Right atrium auricular region (tissue), 2 donors: ENCODE measurements around the gene ZFP92. TPM values are rescaled to one million over a fixed set of nuclear protein-coding genes. Genes with fewer than 3 reads are reported as not detected.

Source experiments
- DNase-seq: peaks from one replicate; pipeline ENCODE4 v3.0.0-alpha.2; 2019; ENCODE audit warnings: low spot score
- H3K27ac ChIP-seq, 2 donors: fragments of 200-600 bp; sonication (generic); 1 replicate in 1 of 2; 2 replicates in 1 of 2; pipeline ENCODE4 v1.5.1; 2016 to 2019
- H3K27me3 ChIP-seq, 2 donors: fragments of 200-600 bp; sonication (generic); one replicate each; pipeline versions ENCODE4 v1.5.1 to v1.6.0; 2017 to 2019
- H3K36me3 ChIP-seq: fragments of 200-600 bp; sonication (generic); one replicate; pipeline ENCODE4 v1.5.1; 2016
- H3K4me1 ChIP-seq, 2 donors: fragments of 200-600 bp; sonication (generic); one replicate each; pipeline versions ENCODE4 v1.5.1 to v1.6.0; 2017 to 2019
- H3K4me3 ChIP-seq, 2 donors: fragments of 200-600 bp; sonication (generic); 1 replicate in 1 of 2; 2 replicates in 1 of 2; pipeline ENCODE4 v1.5.1; 2017 to 2019; ENCODE audit warnings: mild to moderate bottlenecking in 1 of 2, moderate library complexity in 1 of 2
- H3K9me3 ChIP-seq, 2 donors: fragments of 200-600 bp; sonication (generic); one replicate each; pipeline ENCODE4 v1.5.1; 2019
- total RNA-seq, 2 donors: library from RNA; depleted of rRNA; stranded (reverse); fragments of >200 nt; gene quantifications; one replicate each; pipeline ENCODE4 v1.1.0, GENCODE V29; 2016
- TF ChIP-seq, protein P1 (sequence below), 2 donors: fragments of 200-600 bp; sonication (generic); IDR thresholded peaks; one replicate each; pipeline ENCODE4 v1.5.1; 2019; ENCODE audit warnings: antibody characterized with exemption in 2 of 2

Gene ZFP92
- total RNA-seq, 2 donors from 2014 or later: 0.85 to 1.6 TPM

DNA sequence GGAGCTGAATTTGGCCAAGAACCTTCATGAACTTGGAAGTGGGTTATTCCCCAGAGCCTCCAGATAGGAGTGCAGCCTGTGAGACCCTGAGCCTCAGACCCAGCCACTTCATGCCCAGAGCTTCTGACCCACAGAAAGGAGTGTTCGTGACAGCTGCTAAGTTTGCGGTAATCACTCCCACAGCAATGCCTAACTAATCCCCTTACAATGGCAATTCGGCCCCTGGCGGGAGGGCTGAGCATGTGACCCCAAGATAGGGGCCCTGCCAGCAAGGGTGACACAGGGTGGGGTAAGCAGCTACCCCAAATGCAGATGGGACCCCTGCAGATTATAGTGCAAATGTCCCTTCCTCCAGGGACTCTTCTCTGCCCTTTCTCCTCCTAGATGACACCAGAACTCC lies 32.7 kb upstream of the ZFP92 start:
- Histone ChIP-seq H3K4me3 (no peak overlapping the region), H3K9me3 (peaks cover 0 to 17% of the 10 kb centered on the region in 2 donors), H3K4me1 (no peaks in the 10 kb centered on the region), H3K27ac (no peak overlapping the region), H3K36me3 (no peaks in the 10 kb centered on the region), H3K27me3 (no peaks in the 10 kb centered on the region)
- TF ChIP-seq, protein P1, sequence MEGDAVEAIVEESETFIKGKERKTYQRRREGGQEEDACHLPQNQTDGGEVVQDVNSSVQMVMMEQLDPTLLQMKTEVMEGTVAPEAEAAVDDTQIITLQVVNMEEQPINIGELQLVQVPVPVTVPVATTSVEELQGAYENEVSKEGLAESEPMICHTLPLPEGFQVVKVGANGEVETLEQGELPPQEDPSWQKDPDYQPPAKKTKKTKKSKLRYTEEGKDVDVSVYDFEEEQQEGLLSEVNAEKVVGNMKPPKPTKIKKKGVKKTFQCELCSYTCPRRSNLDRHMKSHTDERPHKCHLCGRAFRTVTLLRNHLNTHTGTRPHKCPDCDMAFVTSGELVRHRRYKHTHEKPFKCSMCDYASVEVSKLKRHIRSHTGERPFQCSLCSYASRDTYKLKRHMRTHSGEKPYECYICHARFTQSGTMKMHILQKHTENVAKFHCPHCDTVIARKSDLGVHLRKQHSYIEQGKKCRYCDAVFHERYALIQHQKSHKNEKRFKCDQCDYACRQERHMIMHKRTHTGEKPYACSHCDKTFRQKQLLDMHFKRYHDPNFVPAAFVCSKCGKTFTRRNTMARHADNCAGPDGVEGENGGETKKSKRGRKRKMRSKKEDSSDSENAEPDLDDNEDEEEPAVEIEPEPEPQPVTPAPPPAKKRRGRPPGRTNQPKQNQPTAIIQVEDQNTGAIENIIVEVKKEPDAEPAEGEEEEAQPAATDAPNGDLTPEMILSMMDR (IDR thresholded peaks at IDR 0.05): no peak
- DNase-seq: no peak

DNA sequence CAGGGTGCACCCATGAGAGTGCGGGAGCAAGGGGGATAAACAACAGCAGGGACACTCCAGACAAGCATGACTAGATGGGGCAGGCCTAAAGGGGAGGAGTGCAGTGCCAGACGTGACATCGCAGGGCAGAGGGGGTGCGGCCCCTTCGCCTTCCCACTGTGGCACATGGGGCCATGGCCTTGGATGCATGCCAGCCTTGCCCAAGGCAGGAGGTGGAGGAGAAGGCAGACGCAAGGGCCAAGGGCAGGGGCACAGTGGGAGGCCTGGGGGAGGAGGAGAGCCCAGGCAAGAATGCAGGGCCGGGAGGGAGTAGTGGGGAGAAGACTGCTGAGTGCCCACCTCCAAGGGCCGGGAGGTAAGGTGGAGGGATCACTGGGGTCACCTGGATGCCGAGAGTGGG lies 31.8 kb upstream of the ZFP92 start:
- no peak for DNase-seq
- H3K27me3 ChIP-seq: no peaks in the 10 kb centered on the region
- no peaks in the 10 kb centered on the region for H3K4me1 ChIP-seq
- TF ChIP-seq, protein P1 (IDR thresholded peaks at IDR 0.05): no peak
- no peak overlapping the region for H3K4me3 ChIP-seq
- no peaks in the 10 kb centered on the region for H3K36me3 ChIP-seq
- H3K27ac ChIP-seq: no peak overlapping the region
- H3K9me3 ChIP-seq: peaks cover 0 to 17% of the 10 kb centered on the region in 2 donors

DNA sequence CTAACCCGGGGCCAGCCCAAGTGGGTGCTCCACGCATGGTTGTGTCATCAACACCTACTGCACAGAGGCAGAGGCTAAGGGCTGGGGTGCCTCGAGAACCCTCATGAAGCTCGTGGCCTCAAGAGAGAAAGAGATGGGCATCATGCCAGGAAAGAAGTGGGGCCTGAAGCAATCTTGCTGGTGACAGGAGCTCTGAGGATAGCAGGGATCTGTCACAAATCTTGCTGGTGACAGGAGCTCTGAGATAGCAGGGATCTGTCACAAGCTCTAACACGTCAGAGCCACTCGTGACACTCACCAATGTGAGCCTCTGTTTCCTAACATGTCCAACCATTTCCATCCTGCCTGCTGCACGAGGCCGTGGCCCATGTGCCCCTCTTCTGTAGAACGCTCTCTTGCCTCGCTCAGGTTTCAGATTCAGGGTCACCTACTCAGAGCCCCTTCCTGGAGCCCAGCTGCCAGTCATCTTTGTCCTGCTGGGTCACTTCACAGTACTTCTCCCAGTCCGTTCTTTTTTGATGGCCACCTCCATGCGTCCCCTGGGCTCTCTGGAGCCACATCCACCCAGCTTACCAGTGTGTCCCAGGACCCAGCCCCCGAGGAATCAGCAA lies 31.2 kb upstream of the ZFP92 start:
- no peak for DNase-seq
- Histone ChIP-seq H3K9me3 (peaks cover 0 to 17% of the 10 kb centered on the region in 2 donors), H3K27ac (peak overlapping the region; percentile 48 to 66), H3K27me3 (no peaks in the 10 kb centered on the region), H3K4me3 (no peak overlapping the region), H3K36me3 (no peaks in the 10 kb centered on the region), H3K4me1 (no peaks in the 10 kb centered on the region)
- TF ChIP-seq, protein P1 (IDR thresholded peaks at IDR 0.05): no peak

DNA sequence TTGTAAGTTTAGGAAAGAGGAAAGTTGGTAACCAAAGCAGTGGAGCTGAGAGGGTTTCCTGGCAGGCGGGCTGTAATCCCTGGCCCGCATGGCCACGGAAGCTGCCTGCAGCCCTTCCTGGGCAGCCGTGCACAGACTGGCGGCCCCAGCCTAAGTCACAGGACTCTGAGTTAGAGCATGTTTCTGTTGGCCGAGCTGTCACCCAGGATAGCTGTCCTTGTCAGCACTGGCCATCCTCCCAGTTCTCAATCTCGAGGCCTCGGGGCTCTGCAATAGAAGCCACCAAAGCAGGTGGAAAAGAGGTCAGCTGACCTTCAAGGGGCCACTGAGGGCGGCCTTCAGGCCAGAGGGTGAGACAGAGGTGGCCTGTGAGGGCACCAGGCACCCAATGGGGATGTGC lies 30.6 kb upstream of the ZFP92 start:
- TF ChIP-seq, protein P1 (IDR thresholded peaks at IDR 0.05): no peak
- Histone ChIP-seq H3K4me1 (no peaks in the 10 kb centered on the region), H3K27ac (peak overlapping the region; percentile 48 to 66), H3K27me3 (no peaks in the 10 kb centered on the region), H3K9me3 (peaks cover 0 to 17% of the 10 kb centered on the region in 2 donors), H3K4me3 (no peak overlapping the region), H3K36me3 (no peaks in the 10 kb centered on the region)
- DNase-seq: no peak

DNA sequence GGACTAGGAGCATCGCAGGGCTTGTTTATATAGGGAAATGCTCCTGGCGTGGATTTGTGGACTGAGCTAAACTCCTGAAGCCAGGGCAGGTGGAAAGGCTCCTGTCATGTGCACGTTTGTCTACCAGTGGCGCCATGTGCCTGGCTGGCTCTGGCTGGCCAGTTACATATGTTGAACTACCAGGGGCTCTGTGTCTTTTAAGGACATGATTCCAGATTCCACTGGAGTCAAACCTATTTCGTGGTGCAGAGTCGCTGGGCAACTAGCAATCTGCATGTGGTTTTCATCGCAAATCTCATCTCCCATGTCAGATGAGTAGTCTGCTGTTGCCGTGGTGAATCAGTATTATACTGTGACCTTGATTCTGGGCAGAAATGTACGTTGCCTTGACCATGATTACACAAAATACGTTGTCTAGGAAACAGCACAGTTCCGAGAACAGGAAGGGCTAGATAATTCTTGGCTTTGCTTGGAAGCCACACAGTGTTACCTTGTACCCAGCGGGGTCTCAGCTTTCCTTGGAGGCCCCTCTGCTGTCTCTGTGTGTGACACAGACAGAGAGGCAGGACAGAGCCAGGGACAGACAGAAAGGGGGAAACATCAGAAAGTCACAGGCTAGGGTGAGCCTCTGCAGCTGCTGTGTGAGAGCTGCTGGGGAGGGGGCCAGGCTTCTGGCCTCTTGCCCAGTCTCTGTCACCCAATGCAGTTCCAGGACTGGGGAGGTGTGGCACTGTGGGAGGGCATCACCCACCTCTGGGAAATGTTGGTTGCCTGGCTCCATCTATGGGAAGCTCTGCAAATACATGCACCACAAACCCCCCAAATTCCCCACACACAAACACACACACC lies 29.4 kb upstream of the ZFP92 start:
- no peak overlapping the region for H3K27ac ChIP-seq
- DNase-seq: no peak

More for the DNA sequence above, 29.4 kb upstream of the ZFP92 start:
- Histone ChIP-seq H3K27me3 (no peaks in the 10 kb centered on the region), H3K9me3 (peaks cover 0 to 15% of the 10 kb centered on the region in 2 donors), H3K4me1 (no peaks in the 10 kb centered on the region), H3K36me3 (no peaks in the 10 kb centered on the region), H3K4me3 (no peak overlapping the region)
- TF ChIP-seq, protein P1 (IDR thresholded peaks at IDR 0.05): no peak
